HCT116 (cell line): ENCODE data around the gene CRTC1. TPM values are rescaled to one million over a fixed set of nuclear protein-coding genes. Genes with fewer than 3 reads are reported as not detected.
"Not testable (repeated sequence)": the region's sequence is repeated elsewhere in the genome, so short reads cannot be mapped to it uniquely, and the experiment has no call there.

Experiments
- ATAC-seq: fragments of 200-7000 bp; cut with Tn5 transposase; 2 replicates; pipeline ENCODE4 v1.9.1; 2020; ENCODE audit warnings: mild to moderate bottlenecking, moderate library complexity
- BruUV-seq: library from RNA; stranded (reverse); fragments of 400-500 nt; replicated peaks from 2 replicates; lab custom pipeline; 2021; lab: Mats Ljungman, UMichigan
- CTCF ChIA-PET: fragments of 300-600 bp; sonication (Branson Sonifier 250); formaldehyde crosslinking; loops from one replicate; lab custom pipeline; 2021; ENCODE audit warnings: antibody characterized with exemption; lab: Charles Lee
- POLR2A ChIA-PET: fragments of 300-600, 350-600 bp; sonication (Branson Sonifier 250); formaldehyde crosslinking; loops from one replicate; lab custom pipeline; 2021; ENCODE audit warnings: antibody characterized with exemption; lab: Charles Lee
- RAD21 ChIA-PET, 2 experiments: fragments of 300-600 bp; sonication (Branson Sonifier 250); formaldehyde crosslinking; loops; one replicate each; lab custom pipeline; 2023; ENCODE audit warnings: low total read pairs in 2 of 2; ENCODE audit not compliant: uncharacterized antibody in 2 of 2, unreplicated experiment in 2 of 2, low non-redundant PET in 1 of 2; lab: Charles Lee
- DNase-seq: peaks from one replicate; pipeline ENCODE4 v3.0.0-alpha.2; 2010; ENCODE audit warnings: low read depth, low spot score
- H2AFZ ChIP-seq: fragments of 200-600 bp; shearing (Covaris generic), sonication (generic); 2 replicates; pipeline ENCODE4 v1.6.1; 2017; ENCODE audit warnings: low read depth, mixed run types, mixed read lengths, antibody characterized with exemption, low read length; ENCODE audit not compliant: poor library complexity, severe bottlenecking
- H3K27ac ChIP-seq: 2 replicates; pipeline ENCODE4 v1.5.1; 2012; ENCODE audit warnings: low read depth, low read length
- H3K27me3 ChIP-seq: fragments of 200-600 bp; sonication (generic); 2 replicates; pipeline ENCODE4 v1.6.1; 2016; ENCODE audit warnings: mixed run types, low read length, mixed read lengths; ENCODE audit not compliant: insufficient read depth
- H3K36me3 ChIP-seq, 2 experiments: fragments of 200-500 bp in 1 of 2; fragments of 200-600 bp in 1 of 2; sonication (Bioruptor generic) in 1 of 2; sonication (generic) in 1 of 2; 2 replicates each; pipeline versions ENCODE4 v1.5.1 to v1.6.1; 2014 to 2016; ENCODE audit warnings: low read length in 2 of 2, inconsistent platforms in 1 of 2, mixed read lengths in 1 of 2, mixed run types in 1 of 2; ENCODE audit not compliant: insufficient read depth in 2 of 2, control insufficient read depth in 1 of 2
- H3K4me1 ChIP-seq, 2 experiments: fragments of 200-600 bp in 1 of 2; sonication (generic) in 1 of 2; 2 replicates each; pipeline versions ENCODE4 v1.5.1 to v1.6.1; 2012 to 2017; ENCODE audit warnings: low read length in 2 of 2, inconsistent platforms in 1 of 2, mild to moderate bottlenecking in 1 of 2, mixed read lengths in 1 of 2, mixed run types in 1 of 2, moderate library complexity in 1 of 2; ENCODE audit not compliant: insufficient read depth in 2 of 2, control insufficient read depth in 1 of 2
- H3K4me2 ChIP-seq: fragments of 200-600 bp; sonication (generic); 2 replicates; pipeline ENCODE4 v1.6.1; 2017; ENCODE audit warnings: mixed run types, low read length, mixed read lengths
- H3K4me3 ChIP-seq, 2 experiments: fragments of 200-600 bp in 1 of 2; sonication (generic) in 1 of 2; replicated peaks in 1 of 2; 2 replicates each; pipeline ENCODE4 v1.5.1; 2011 to 2016; ENCODE audit warnings: low read length in 2 of 2, control low read depth in 1 of 2, low read depth in 1 of 2, mild to moderate bottlenecking in 1 of 2, mixed read lengths in 1 of 2, mixed run types in 1 of 2
- H3K79me2 ChIP-seq: fragments of 200-600 bp; sonication (generic); 2 replicates; pipeline ENCODE4 v1.6.1; 2017; ENCODE audit warnings: mild to moderate bottlenecking, mixed run types, low read length, moderate library complexity, mixed read lengths; ENCODE audit not compliant: insufficient read depth
- H3K9ac ChIP-seq: fragments of 200-600 bp; sonication (generic); 2 replicates; pipeline ENCODE4 v1.6.1; 2016; ENCODE audit warnings: low read length, mixed read lengths
- H3K9me2 ChIP-seq: fragments of 200-600 bp; sonication (generic), shearing (Covaris generic); 2 replicates; pipeline ENCODE4 v1.6.1; 2017; ENCODE audit warnings: mixed run types, mild to moderate bottlenecking, moderate library complexity; ENCODE audit not compliant: insufficient read depth
- H3K9me3 ChIP-seq, 2 experiments: fragments of 200-500 bp in 1 of 2; fragments of 200-600 bp in 1 of 2; sonication (Bioruptor generic) in 1 of 2; sonication (generic) in 1 of 2; 2 replicates each; pipeline ENCODE4 v1.6.1; 2014 to 2017; ENCODE audit warnings: low read length in 2 of 2, mixed read lengths in 2 of 2, inconsistent platforms in 1 of 2, low read depth in 1 of 2, mild to moderate bottlenecking in 1 of 2, mixed run types in 1 of 2, moderate library complexity in 1 of 2; ENCODE audit not compliant: control insufficient read depth in 1 of 2, insufficient read depth in 1 of 2
- H4K20me1 ChIP-seq: fragments of 200-600 bp; sonication (generic), shearing (Covaris generic); 2 replicates; pipeline ENCODE4 v1.6.1; 2017; ENCODE audit warnings: mixed run types, mild to moderate bottlenecking, moderate library complexity; ENCODE audit not compliant: insufficient read depth
- ATF3 ChIP-seq: IDR thresholded peaks from 2 replicates; pipeline ENCODE4 v1.6.1; 2012
- intact Hi-C: fragments of 100-400 bp; cut with micrococcal nuclease; formaldehyde crosslinking; loops from 2 replicates; pipeline ENCODE4 v1.10.0; 2022
- total RNA-seq: library from RNA; stranded (reverse); gene quantifications from one replicate; pipeline ENCODE4 v1.2.1, GENCODE V29; 2021; ENCODE audit not compliant: unreplicated experiment

CRTC1 gene
- total RNA-seq, 1 experiment from 2014 or later, result 14.9 TPM

- TF ChIP-seq ATF3, result no peak
- TF ChIP-seq, all 23 proteins: peak for 0
- Histone ChIP-seq H3K9me2 (no peaks in the 10 kb centered on the region), H2AFZ (no peak overlapping the region), H3K36me3 (no peaks in the 10 kb centered on the region), H3K4me2 (no peak overlapping the region), H3K9ac (no peak overlapping the region), H3K9me3 (no peaks in the 10 kb centered on the region), H3K27me3 (no peaks in the 10 kb centered on the region), H3K27ac (no peak overlapping the region), H3K4me1 (peaks cover 4 to 14% of the 10 kb centered on the region in 2 experiments; a peak in 3 of 4 replicates), H3K4me3 (no peak overlapping the region), H4K20me1 (no peaks in the 10 kb centered on the region), H3K79me2 (no peaks in the 10 kb centered on the region)
- intact Hi-C loops, result no loop called here
- ChIA-PET POLR2A (interaction anchor here (0.8 kb wide), 1 partner anchor 78 kb away, joined by 3 read pairs; no protein-coding TSS in a partner anchor), CTCF (no interaction called here), RAD21 (no interaction called here)
- ATAC-seq (no peak), DNase-seq (no peak)
- no TSS peak for BruUV-seq
Measured at GRCh38 chr19:18733196-18733647, 49.7 kb downstream of the CRTC1 start.

- H3K27ac ChIP-seq, ATAC-seq, H3K4me2 ChIP-seq, H3K36me3 ChIP-seq, CTCF ChIA-PET, H2AFZ ChIP-seq, DNase-seq, BruUV-seq, H3K9me2 ChIP-seq, POLR2A ChIA-PET, RAD21 ChIA-PET, H3K79me2 ChIP-seq, H4K20me1 ChIP-seq, H3K9ac ChIP-seq, intact Hi-C loops, H3K9me3 ChIP-seq, H3K27me3 ChIP-seq, H3K4me3 ChIP-seq: not testable (repeated sequence)
- peaks cover 4 to 14% of the 10 kb centered on the region in 2 experiments; a peak in 3 of 4 replicates for H3K4me1 ChIP-seq
Measured at GRCh38 chr19:18733762-18734332, 50.4 kb downstream of the CRTC1 start.
